Measurements from ENCODE around the gene FMNL2.
A peak's percentile ranks its signal among the peaks of the same experiment; 100 is the strongest.

The FMNL2 gene

DNA sequence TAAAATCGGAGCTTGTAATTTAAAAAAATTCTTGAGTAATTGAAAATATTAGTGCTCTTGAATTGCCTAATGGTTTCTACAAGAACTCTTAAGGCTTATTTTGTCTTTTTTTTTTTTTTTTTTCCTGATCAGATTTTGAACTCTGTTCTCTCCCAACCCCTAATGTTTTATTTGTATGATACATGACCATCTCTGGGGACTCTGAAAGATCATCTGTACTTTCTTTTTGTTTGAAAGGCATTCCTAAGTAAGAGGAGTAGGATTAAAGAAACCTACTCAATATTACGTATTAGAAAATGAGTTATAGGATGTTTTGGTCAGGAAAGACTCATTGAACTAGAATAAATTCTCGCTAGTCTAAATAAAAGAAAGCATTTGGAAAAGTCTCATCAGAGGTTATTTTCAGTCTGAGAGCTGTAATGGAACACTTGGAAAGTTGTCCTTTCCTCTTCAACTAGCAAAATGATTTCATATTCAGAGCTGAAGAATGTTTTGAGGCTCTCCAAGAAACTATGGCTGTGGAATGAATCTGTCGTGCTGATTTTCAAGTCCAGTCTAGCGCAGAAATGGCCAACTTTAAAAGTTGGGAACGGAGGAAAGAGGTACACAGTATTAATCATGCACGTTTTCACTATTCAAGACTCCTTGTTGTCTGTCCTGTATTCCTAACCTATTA lies 199.6 kb downstream of the FMNL2 start:
- DNase-seq: no peak

DNA sequence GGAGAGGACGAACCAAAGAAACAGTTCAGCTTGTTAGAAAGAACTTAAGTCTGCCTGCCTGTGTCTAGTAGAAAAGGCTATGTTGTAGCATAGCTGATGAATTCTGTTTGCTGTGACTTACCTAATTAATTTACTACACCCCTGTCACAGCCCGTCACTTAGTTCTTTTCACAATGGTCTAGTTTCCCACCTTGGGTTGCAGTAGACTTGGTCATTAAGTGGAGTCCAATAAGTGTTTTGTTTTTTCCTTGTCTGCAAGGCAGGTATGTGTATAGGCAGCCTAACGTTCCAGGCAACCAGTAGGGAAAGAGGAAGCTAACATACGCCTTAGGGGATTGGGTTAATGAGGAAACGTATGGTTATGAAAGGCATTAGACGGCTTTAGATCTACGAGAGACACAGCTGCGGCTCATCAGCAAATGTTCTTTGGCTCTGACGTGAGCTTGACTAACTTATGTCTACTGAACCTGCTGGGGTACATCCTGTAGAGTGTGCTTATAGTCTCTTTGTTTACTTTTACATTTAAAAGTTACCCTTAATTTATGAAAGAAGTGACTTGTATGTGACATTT lies 202.2 kb downstream of the FMNL2 start:
- no peak for DNase-seq

GRCh38 chr2:152539424-152539823 lies 204.4 kb downstream of the FMNL2 start:
- no peak for DNase-seq

DNA sequence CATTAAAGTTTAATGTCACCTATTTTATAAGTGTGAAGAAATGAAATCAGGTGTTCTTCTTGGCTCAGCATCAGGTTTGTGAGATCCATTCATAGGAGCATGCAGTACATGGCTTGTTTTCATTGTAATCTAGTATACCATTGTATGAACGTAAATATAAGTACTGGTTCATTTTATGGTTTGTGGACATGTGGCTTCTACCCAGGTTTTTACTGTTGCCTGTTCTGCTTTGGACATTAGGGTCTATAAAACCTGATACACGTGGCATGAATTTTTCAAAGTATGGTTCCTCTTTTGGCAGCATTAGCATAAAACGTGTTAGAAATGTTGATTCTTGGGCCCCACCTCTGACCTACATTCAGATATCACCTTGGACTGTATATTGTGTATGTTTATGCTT lies 206.7 kb downstream of the FMNL2 start:
- DNase-seq: no peak

DNA sequence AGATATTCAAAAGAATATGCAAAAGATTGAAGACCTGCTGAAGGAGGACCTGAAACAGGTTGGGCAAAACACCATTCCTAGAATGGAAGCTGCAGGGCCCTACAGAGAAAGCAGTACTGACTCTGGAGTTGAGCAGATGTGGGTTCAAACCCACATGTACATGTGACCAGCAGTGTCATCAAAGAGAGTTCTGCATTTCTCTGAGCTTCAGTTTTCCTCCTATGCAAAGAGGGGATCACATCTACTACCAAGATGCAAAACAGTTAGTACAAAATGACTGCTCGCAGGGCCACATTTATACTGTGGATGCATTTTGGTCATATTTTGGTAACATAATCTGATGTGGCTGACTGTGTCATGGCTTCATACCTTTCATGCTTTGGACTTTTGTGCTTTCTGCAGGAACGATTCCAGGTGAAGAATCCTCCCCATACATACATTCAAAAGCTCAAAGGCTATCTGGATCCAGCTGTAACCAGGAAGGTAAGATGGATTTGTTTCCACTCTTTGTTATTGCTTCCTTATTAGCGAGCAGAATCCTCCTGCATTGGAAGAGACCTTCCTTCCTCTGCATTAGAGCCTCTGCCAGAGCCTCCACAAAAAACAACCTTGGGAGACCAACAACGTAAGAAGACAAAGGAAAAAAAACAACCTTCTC lies 207.5 kb downstream of the FMNL2 start:
- DNase-seq: no peak

- peak; percentile 93 for DNase-seq
These were observed 208.1 kb downstream of the FMNL2 start for GRCh38 chr2:152542995-152543481.

DNA sequence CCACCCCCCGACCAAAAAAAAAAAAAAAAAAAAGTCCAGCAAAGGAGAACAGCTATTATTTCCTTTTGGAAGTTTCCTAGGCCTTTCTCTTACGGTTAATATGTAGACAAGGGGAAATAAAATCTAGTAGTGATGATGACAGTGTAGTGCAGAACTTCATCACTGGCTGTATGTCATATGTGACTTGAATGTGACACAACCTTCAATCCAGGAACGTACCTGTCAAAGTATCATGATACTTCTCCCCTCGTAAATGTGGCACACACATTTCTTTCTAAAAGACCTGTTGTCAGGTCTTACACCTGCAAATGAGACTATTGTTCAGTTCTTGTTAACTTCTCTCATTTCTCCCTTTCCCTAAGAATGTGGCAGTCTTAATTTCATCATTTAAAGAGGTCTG lies 208.7 kb downstream of the FMNL2 start:
- no peak for DNase-seq

DNA sequence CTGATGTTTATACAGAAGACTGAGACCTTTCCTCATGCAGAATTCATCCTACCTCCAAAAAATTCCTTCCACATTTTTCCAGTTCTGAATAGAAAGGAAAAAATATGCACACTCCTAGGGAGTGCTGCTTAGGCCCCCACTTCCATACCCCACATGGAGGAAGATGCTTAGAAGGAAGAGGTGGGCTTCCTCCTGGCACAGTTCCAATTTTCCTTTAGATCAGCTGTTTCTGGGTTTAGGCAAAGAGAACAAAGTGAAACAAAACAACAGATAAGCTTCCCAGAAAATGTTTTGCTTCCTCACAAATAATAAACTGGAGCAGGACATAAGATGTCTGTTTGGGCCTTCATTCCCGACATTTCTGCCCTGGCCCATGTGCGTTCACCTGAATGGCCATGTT lies 209.7 kb downstream of the FMNL2 start:
- no peak for DNase-seq

DNA sequence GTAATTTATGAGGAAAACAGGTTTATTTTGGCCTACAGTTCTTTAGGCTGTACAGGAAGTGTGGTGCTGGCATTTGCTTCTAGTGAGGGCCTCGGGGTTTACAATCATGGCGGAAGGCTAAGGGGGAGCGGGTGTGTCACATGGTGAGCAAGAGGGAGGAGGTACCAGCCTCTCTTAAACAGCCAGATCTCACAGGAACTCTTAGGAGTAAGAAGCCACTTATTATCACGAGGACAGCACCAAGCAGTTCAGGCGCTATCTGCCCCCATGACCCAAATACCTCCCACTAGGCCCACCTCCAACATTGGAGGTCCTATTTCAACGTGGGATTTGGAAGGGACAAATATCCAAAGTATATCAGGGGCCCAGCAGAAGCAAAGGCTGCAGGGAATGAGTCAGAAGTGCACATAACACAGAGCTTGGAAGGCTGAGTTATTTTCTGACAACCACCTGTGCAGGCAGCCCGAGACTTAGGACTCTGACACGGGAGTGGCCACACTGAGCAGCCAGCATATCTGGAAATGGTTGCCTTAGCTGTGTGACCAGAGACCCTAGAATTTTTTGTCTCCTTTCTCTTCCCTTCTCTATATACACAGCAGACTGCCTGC lies 211.4 kb downstream of the FMNL2 start:
- DNase-seq: no peak

- DNase-seq: peak; percentile 30
These were observed 213.3 kb downstream of the FMNL2 start for GRCh38 chr2:152548111-152548875.

DNA sequence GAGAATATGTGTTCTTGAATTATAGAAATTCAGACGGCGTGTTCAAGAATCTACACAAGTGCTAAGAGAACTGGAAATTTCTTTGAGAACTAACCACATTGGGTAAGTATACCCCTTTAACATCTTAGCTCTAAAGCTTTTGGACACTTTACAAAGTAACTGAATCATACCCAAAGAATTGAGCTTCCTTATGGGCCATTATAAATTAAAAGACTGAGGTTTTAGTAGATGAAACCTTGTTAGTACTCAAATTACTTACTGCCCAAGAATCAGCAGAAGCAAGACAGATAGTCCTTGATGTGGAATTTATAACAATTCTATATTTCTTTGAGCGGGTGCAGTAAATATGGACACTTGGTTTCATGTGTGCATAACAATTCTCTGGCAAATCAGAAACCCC lies 214.0 kb downstream of the FMNL2 start:
- no peak for DNase-seq

- peak; percentile 53 for DNase-seq
These were observed 214.4 kb downstream of the FMNL2 start for GRCh38 chr2:152549423-152549822.

GRCh38 chr2:152550386-152550785 lies 215.4 kb downstream of the FMNL2 start:
- no peak for DNase-seq

DNA sequence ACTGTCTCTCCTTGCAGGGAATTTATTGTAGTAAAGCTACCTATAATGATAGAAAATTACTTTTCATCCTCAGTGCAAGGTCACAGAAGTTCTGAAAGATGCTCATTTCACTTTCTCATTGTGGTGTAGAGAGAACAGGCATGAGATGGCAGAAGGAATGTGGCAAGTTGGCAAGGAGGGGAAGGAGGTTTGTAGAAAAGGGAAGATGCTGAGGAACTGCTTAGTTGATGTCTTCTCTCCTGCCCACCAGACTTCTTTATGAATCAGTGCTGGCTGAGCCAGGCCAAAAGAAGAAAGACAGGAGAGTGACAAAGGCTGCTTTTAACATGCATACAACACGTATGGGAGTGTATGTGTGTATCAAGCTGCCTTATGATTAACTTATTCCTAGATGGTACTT lies 217.9 kb downstream of the FMNL2 start:
- DNase-seq: no peak

DNA sequence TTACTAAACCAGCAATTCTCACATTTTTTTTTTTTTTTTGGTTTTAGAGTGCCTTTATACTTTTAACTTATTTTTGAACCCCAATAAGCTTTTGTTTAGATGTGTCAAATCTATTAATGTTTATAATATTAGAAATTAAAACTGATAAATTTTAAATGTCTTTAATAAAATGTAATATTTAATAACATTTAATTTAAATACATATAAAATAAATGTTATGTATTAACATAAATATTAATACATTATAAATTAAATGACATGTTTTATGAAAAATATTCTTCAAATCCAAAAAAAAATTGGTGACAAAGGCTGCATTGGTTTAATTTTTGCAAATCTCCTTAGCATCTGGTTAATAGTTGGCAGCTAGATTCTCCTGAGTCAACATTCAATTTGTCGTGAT lies 218.5 kb downstream of the FMNL2 start:
- no peak for DNase-seq

DNA sequence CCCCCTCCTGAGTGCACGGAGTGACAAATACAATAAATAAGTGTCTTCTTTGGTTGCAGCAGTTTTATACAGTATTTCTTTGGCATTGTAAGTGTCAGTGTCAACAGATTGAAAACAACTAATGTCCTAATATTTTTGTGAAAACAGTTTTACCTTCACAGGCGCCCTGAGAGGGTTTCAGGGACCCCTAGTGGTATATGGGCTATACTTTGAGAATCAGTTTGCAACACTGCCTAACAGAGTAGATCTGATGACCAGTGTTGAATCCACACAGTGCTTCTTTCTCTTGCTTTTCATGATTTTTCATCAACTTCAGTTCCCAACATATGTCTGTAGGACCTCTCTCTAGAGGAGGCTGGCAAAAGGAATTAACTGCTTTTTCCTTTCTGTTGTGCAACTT lies 220.1 kb downstream of the FMNL2 start:
- no peak for DNase-seq

DNA sequence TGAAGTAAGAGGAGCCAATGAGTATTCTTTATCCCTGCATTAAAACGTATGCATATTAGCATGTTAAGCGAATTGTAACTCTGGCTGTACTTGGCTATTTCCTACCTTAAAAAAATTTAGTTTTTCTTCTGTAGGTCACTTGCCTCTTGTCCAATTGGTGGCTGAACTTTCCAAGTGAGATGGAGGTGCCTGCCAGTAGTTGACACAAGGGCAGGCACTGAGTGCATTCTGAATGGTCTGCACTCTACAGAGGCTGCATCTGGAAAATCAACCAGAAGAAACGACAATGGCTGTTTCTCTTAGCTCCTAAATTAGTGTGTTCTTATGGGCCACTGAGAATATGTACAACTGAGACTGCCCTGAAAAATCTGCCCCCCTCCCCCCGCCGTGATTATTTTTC lies 221.5 kb downstream of the FMNL2 start:
- no peak for DNase-seq

DNA sequence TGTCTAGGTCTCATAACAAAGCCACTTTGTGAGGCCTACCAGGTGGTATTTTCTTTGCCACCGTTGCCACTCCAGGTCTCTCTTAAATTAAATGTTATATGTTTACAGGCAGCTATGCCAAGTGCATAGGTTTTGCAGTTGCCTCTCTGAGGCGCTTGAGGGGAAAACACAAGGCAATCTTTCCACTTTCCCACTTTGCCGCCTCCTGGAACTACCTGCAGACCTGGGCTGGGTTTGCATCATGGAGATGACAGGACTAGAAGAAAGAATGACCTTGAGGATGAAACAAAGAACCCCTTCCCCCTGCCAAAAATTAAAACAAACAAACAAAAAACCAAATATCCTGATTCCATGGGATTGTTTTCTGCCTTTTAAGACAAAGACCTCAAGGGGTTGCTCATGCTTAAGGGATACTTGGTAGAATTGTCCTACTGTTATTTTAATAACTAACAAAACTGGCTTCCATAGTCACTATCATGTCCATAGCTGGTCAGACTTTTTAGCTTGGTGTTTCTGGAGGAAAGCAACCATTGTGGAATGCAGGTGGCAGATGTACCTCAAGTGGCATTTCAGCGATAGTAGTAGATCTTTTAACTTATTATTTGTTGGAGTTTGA lies 222.4 kb downstream of the FMNL2 start:
- no peak for DNase-seq

DNA sequence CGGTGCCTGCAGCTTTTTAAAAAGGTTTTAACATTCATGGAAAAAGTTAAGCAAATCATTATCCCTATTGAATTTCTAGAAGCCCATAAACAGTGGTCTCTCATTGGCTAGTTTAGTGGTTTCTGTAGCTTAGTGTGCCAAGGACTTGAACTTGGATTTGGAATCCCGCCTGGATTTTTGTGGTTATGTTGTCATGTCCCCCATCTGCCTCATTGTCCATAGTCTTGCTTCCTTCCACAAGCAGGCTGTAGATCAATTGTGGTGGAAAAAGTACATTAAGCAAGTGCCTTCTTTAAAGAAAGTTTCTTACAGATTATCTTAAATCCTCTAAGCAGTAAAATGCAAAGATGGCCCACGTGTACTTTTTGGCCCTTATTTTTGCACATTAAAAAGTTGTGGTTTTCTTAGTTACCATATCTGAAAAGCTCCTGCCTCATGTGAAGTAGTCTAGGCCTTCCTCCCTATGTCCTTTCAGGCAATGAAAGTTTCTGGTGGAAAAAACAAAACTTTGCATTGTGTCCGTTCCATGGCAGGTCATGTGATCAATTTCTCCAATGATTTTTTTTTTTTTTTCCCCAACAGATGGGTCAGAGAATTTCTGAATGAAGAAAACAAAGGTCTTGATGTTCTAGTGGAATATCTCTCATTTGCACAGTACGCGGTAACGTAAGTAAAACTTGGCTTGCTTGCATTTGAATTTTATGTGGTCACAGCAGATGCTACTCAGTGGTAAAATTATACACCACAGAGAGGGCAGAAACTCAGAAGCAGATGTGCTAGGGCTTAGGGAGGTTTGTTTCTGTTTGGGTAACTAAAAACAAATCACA lies 223.4 kb downstream of the FMNL2 start:
- peak; percentile 28 for DNase-seq

DNA sequence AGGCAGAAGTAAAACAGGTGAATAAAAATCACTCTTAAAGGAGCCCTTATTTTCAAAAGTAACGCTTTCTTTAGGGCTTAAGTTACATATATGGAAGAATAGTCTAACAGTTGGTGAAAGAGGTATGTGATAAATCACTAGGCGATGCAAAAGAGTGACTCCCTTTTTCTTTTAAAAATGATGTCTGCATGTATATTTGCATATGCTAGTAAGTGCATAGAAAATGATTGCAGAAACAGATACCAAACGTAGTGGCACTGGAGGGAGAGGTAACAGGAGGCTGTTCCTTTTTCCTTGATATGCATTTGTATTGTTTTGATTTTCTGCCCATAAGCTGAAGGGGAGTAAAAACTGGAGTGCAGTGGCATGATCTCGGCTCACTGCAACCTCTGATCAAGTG lies 224.0 kb downstream of the FMNL2 start:
- no peak for DNase-seq

- DNase-seq: no peak
These were observed 225.2 kb downstream of the FMNL2 start for GRCh38 chr2:152560166-152560565.
